NCI-H345 (cell line): ENCODE data around the gene USH2A.

ENCODE experiments used
- DNase-seq: peaks from one replicate; lab custom pipeline; 2025; lab: John Stamatoyannopoulos, UW

Gene USH2A

GRCh38 chr1:215779729-215780128 lies 643.5 kb downstream of the USH2A start:
- DNase-seq, result peak; percentile 16

- no peak for DNase-seq
Measured at GRCh38 chr1:215777370-215777925, 645.8 kb downstream of the USH2A start.

GRCh38 chr1:215776336-215776735 lies 646.9 kb downstream of the USH2A start:
- DNase-seq, result no peak

DNA sequence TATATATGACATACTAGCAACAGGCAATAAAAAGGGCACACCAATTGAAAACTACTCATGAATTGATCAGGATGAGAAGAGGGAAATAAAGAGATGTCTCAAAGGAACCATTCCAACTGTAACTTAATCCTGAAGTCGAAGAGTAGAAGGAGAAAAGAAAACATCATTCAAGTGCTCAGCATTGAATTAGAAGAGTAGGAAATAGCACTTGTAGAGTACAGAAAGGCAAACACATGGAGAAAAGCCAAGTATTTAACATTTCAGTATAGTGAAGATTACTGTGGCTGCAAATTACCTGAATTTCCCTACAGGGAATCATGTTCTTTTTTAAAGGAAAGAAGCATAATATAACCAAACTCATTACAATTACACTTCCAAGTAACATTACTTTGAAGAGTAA lies 651.1 kb downstream of the USH2A start:
- DNase-seq, result peak; percentile 83

- no peak for DNase-seq
Measured at GRCh38 chr1:215768303-215768702, 654.9 kb downstream of the USH2A start.

DNA sequence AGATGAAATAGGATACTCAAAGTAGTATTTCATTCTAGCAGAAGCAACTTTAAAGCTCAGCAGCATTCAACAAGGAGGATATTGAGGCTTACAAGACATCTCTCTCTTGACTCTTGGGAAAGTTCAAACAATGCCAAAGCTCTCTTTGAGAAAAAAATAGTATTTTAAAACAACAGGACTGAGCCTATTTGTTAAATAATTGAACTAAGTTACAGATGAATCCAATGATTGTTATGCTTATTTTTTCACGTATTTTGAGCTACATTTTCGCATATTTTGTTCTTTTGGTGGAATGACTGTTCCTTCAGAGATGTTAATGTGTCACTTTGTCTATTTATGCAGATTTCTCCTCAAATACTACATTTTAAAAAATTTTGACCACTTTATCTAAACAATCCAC lies 655.5 kb downstream of the USH2A start:
- DNase-seq, result no peak

DNA sequence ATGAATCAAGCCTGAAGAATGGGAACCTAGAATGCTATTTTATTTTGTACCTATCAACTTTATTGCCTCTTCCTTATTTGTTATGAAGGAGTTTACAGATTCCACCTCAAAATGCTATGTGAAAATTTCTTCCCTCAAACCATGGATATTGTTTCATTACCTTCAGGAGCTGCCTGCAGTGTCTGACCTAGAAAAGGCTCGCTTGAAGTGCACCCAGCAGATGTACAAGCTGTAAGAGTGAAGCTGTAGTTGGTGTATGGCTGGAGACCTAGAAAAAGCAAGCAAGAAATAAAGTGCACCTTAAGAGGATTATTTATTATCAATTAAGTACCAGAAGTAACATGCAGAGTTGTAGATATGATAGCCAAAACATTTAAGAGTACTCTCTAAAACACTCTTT lies 656.7 kb downstream of the USH2A start:
- DNase-seq, result no peak

DNA sequence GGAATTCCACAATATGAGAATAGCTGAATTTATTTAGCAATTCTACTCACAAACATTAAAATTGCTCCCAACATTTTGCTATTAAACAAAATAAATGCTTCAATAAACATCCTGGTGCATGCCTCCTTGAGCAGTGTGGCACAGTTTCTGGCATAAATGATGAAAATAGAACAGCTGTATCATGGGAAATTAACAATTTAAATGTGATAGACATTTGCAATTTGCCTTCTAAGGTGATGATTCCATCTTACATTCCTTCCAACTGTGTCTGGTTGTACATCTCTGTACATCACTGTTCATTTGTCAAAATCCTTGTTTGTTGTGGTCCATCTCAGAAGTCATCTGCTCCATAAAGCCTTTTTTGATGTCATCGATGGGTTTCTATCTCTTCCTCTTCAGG lies 657.4 kb downstream of the USH2A start:
- DNase-seq, result no peak

GRCh38 chr1:215761446-215761845 lies 661.8 kb downstream of the USH2A start:
- no peak for DNase-seq

DNA sequence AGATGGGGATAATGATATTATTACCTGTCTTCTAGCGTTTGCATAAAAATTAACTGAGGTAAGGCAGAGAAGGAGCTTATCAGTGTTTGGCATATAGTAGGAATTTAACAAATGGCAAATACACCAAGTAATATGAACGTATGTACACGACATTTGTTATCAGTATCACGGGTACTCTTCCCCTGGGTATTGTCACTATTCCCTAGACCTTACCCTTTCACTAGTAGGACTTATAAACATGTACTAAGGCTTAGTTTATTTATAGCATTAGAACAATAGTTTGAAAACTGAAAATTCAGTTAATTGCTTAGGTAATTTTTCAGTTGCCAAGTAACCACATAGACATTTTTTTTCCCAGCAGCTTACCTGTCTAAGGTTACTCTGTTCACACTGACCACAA lies 669.1 kb downstream of the USH2A start:
- DNase-seq, result no peak

DNA sequence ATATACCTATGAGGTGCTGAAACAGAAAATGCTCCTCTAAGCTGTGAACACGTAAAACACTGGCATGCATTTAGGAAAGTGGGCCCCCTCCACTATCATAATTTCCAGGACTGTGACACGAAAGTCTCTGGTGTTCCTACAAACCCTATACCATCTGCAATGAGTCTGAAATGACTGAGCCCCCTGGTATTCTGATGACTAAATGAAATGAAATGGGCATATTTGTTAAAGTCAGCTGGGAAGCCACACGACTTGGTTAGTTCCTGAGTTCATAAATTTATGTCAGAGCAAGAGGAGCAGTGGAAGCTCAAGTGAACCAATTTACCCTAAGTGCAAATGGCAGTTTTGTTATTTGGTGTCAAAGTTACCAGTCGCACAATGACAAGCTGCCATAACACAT lies 673.8 kb downstream of the USH2A start:
- DNase-seq, result no peak

- no peak for DNase-seq
Measured at GRCh38 chr1:215748431-215748830, 674.8 kb downstream of the USH2A start.

GRCh38 chr1:215744419-215744818 lies 678.8 kb downstream of the USH2A start:
- no peak for DNase-seq

- no peak for DNase-seq
Measured at GRCh38 chr1:215739025-215739424, 684.2 kb downstream of the USH2A start.

DNA sequence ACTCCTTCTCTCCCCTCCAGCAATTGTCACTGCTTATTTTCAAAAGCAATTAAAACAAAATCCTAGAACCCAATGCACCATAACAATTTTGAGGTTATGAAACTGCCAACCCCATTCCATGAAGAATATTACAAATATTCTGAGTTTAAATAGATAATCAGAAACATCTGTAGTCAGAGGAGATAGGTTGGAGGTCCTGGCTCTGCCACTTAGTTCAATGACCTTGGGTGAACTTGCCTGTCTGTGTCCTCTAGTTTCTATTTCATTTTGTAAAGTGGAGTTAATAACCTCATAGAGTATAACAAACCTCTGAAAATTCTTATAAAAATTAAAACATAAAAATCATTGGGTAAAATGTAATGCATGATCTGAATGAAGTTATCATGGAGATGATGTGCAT lies 691.5 kb downstream of the USH2A start:
- no peak for DNase-seq

DNA sequence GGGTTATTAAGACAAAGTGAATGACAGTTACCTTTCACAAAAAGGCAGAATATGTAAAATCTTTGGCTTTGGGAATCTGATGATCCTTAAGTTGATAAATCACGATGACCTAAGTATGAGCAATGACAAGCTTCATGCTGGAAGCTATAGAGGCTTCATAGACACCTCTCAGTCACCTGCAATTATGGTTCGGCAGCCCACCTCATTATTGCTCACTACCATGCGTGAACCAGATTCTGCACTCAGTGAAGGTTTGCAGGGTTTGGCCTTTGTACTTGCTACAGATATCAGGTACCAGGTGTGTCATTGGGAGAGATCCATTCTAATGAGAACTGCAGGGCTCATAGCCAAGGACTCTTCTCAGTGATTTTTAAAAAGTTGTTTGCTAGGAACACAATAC lies 692.6 kb downstream of the USH2A start:
- peak; percentile 0 for DNase-seq

GRCh38 chr1:215728169-215728568 lies 695.1 kb downstream of the USH2A start:
- DNase-seq, result no peak

DNA sequence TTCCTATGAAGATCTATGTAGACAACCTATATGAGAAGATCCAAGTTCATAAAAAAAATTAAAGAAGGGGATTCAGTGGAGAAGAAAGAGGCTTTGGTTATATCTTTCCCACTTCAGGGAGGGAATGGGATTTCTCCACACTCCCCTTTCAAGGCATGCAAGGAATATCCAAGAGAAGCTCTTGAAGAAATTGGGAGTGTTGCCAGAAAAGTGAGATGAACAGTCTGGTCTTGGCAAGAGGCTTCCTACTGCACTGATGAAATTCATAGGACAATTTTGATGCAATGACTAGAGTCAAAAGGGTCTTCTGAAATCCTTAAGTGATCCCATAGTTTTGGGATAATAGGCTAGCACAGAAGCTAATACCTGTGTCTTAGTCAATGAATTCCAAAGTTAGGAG lies 703.1 kb downstream of the USH2A start:
- no peak for DNase-seq

DNA sequence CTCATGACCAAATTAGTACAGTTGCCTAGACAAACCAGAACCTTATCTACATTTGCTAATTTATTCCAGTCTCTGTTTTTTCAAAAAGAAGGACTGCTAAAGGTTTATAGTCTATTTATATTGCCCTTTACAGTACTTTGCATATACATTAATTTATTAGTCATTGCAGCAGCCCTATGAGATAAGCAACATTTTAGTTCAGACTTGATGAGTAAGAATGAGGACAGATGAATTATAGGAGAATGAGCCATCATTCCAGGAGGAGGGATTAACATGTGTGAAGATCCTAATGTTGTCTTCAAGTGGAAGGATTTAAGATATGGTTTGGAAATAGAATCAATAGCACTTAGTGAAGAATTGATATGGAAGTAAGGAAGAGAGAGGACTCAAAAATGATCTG lies 703.7 kb downstream of the USH2A start:
- no peak for DNase-seq

GRCh38 chr1:215718575-215719287 lies 704.5 kb downstream of the USH2A start:
- DNase-seq, result no peak

GRCh38 chr1:215717677-215718426 lies 705.4 kb downstream of the USH2A start:
- no peak for DNase-seq

DNA sequence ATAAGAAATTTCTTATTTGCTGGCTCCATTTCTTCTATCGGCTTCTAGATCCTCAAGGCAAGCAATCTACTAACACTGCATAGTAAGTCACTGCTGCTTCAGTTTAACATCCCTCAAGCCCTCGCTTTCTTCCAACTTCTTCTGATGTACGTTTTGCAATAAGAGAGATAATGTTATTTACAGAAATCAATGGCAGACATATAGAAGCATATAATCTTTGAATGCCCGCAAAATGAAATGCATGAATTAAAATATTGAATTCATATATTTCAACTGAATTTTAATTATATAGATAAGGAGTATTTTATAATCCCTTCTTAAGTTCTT lies 712.4 kb downstream of the USH2A start:
- DNase-seq, result no peak

GRCh38 chr1:215710036-215710898 lies 713.0 kb downstream of the USH2A start:
- DNase-seq, result peak; percentile 72
